GM12878 (cell line): ENCODE measurements around the gene TRRAP. TPM values are rescaled to one million over a fixed set of nuclear protein-coding genes. Genes with fewer than 3 reads are reported as not detected.
A peak's percentile ranks its signal among the peaks of the same experiment; 100 is the strongest.

Experiments
- ATAC-seq: fragments of 200-7000 bp; cut with Tn5 transposase; 3 replicates; pipeline ENCODE4 v1.9.1; 2020; ENCODE audit warnings: mild to moderate bottlenecking, moderate library complexity
- BruUV-seq: library from RNA; stranded (reverse); fragments of 400-500 nt; replicated peaks from 2 replicates; lab custom pipeline; 2021; lab: Mats Ljungman, UMichigan
- CTCF ChIA-PET: fragments of 300-600 bp; sonication (Branson Sonifier 250); formaldehyde crosslinking; extraction: SDS; loops from one replicate; lab custom pipeline; 2021; ENCODE audit warnings: inconsistent platforms; lab: Yijun Ruan, JAX
- POLR2A ChIA-PET: fragments of 350-600 bp; formaldehyde crosslinking; extraction: SDS; loops from one replicate; lab custom pipeline; 2021; ENCODE audit warnings: inconsistent platforms; lab: Charles Lee
- RAD21 ChIA-PET: fragments of 300-600 bp; sonication (Branson Sonifier 250); formaldehyde crosslinking; loops from one replicate; lab custom pipeline; 2023; ENCODE audit warnings: antibody characterized with exemption; ENCODE audit not compliant: unreplicated experiment; lab: Charles Lee
- SMC1A ChIA-PET: fragments of 300-600 bp; sonication (Branson Sonifier 250); formaldehyde crosslinking; loops from one replicate; lab custom pipeline; 2023; ENCODE audit not compliant: unreplicated experiment, uncharacterized antibody; lab: Charles Lee
- DNase-seq: peaks from one replicate; pipeline ENCODE4 v3.0.0-alpha.2; 2011; ENCODE audit warnings: low read depth, low spot score
- FAIRE-seq: peaks from 3 replicates; lab custom pipeline; 2011; peaks lifted over from hg19 to GRCh38; lab: Jason Lieb, UNC
- H2AFZ ChIP-seq: 2 replicates; pipeline ENCODE4 v1.6.0; 2011; ENCODE audit warnings: low read depth, low read length, control low read depth; ENCODE audit not compliant: control insufficient read depth
- H3K27ac ChIP-seq: 2 replicates; pipeline ENCODE4 v1.5.1; 2011; ENCODE audit warnings: control low read depth; ENCODE audit not compliant: control insufficient read depth, insufficient read depth
- H3K27me3 ChIP-seq, 2 experiments: replicated peaks in 1 of 2; 2 replicates each; pipeline versions ENCODE4 v1.6.0 to v1.6.1; 2011; ENCODE audit warnings: low read length in 1 of 2; ENCODE audit not compliant: control insufficient read depth in 2 of 2, insufficient read depth in 2 of 2
- H3K36me3 ChIP-seq, 2 experiments: 2 replicates each; pipeline ENCODE4 v1.5.1; 2011; ENCODE audit warnings: low read length in 1 of 2; ENCODE audit not compliant: control insufficient read depth in 2 of 2, insufficient read depth in 2 of 2
- H3K4me1 ChIP-seq: 2 replicates; pipeline ENCODE4 v1.6.1; 2011; ENCODE audit warnings: mild to moderate bottlenecking, low read length, moderate library complexity, mixed read lengths; ENCODE audit not compliant: control insufficient read depth, insufficient read depth
- H3K4me2 ChIP-seq: 2 replicates; pipeline ENCODE4 v1.6.0; 2011; ENCODE audit warnings: control low read depth; ENCODE audit not compliant: control insufficient read depth, insufficient read depth
- H3K4me3 ChIP-seq: fragments of 200-600 bp; sonication (generic); 2 replicates; pipeline ENCODE4 v1.5.1; 2016
- H3K79me2 ChIP-seq: 2 replicates; pipeline ENCODE4 v1.6.0; 2011; ENCODE audit warnings: low read length; ENCODE audit not compliant: control insufficient read depth, insufficient read depth
- H3K9ac ChIP-seq: 2 replicates; pipeline ENCODE4 v1.8.0; 2011; ENCODE audit warnings: low read length, control low read depth, mixed read lengths; ENCODE audit not compliant: control insufficient read depth, insufficient read depth
- H3K9me3 ChIP-seq: replicated peaks from 3 replicates; pipeline ENCODE4 v1.5.1; 2011; ENCODE audit warnings: mild to moderate bottlenecking, low read length; ENCODE audit not compliant: control insufficient read depth, insufficient read depth
- H4K20me1 ChIP-seq: 2 replicates; pipeline ENCODE4 v1.6.0; 2011; ENCODE audit not compliant: control insufficient read depth, insufficient read depth
- CEBPZ ChIP-seq: fragments of 150-350 bp; IDR thresholded peaks from 2 replicates; pipeline ENCODE4 v1.6.1; 2016; ENCODE audit warnings: low read depth, low read length
- CREM ChIP-seq: IDR thresholded peaks from 2 replicates; pipeline ENCODE4 v1.6.1; 2014; ENCODE audit warnings: antibody characterized with exemption, low read depth
- CUX1 ChIP-seq: IDR thresholded peaks from 2 replicates; pipeline ENCODE4 v1.6.1; 2012; ENCODE audit warnings: improper control_type of control experiment, low read depth, low read length; ENCODE audit not compliant: insufficient replicate concordance
- EGR1 ChIP-seq, 2 experiments: IDR thresholded peaks; 1 replicate in 1 of 2; 2 replicates in 1 of 2; pipeline ENCODE4 v1.6.1; 2011 to 2012; ENCODE audit warnings: low read depth in 2 of 2, low read length in 2 of 2, borderline replicate concordance in 1 of 2, mild to moderate bottlenecking in 1 of 2, moderate library complexity in 1 of 2
- JUNB ChIP-seq: IDR thresholded peaks from 2 replicates; pipeline ENCODE4 v1.6.1; 2016; ENCODE audit warnings: antibody characterized with exemption, mild to moderate bottlenecking
- MTA3 ChIP-seq: IDR thresholded peaks from 2 replicates; pipeline ENCODE4 v1.6.1; 2012; ENCODE audit warnings: low read length, inconsistent platforms, borderline replicate concordance
- NBN ChIP-seq: fragments of 450-650 bp; IDR thresholded peaks from 2 replicates; pipeline ENCODE4 v1.6.1; 2016
- RELA ChIP-seq: fragments of 450-650 bp; IDR thresholded peaks from 2 replicates; pipeline ENCODE4 v1.8.0; 2014; ENCODE audit warnings: borderline replicate concordance; ENCODE audit not compliant: partially characterized antibody
- RELB ChIP-seq: fragments of 450-650 bp; IDR thresholded peaks from 2 replicates; pipeline ENCODE4 v1.6.1; 2017; ENCODE audit warnings: low read depth, mild to moderate bottlenecking, moderate library complexity
- SMAD1 ChIP-seq: fragments of 450-650 bp; IDR thresholded peaks from 2 replicates; pipeline ENCODE4 v1.6.1; 2018; ENCODE audit warnings: mild to moderate bottlenecking, low read depth; ENCODE audit not compliant: partially characterized antibody
- SMAD5 ChIP-seq: IDR thresholded peaks from 2 replicates; pipeline ENCODE4 v1.6.1; 2016; ENCODE audit warnings: antibody characterized with exemption, low read depth
- ZBTB33 ChIP-seq: fragments of 450-650 bp; IDR thresholded peaks from 2 replicates; pipeline ENCODE4 v1.6.1; 2017; ENCODE audit warnings: mild to moderate bottlenecking
- ZNF24 ChIP-seq: fragments of 450-650 bp; IDR thresholded peaks from 2 replicates; pipeline ENCODE4 v1.6.1; 2017; ENCODE audit warnings: antibody characterized with exemption, mild to moderate bottlenecking
- WGBS: methylation state at CpG from one replicate; pipeline ENCODE4 v1.1.6; 2016; ENCODE audit warnings: low lambda C conversion rate; ENCODE audit not compliant: insufficient replicate concordance, insufficient coverage; ENCODE audit errors: missing lambda C conversion rate; 5-methylcytosine and 5-hydroxymethylcytosine counted together
- in situ Hi-C: fragments of 300-500 bp; cut with MboI; formaldehyde crosslinking; loops from 9 replicates; pipeline ENCODE4 v1.14.3; 2018; ENCODE audit warnings: mixed read lengths
- intact Hi-C: fragments of 100-400 bp; cut with micrococcal nuclease; formaldehyde crosslinking; loops from one replicate; pipeline ENCODE4 v1.14.2; 2022; ENCODE audit not compliant: unreplicated experiment
- polyA plus RNA-seq, 11 experiments: library from polyadenylated mRNA; depleted of rRNA in 4 of 11; unstranded in 6 of 11; stranded (reverse) in 5 of 11; fragments of >200 nt; fragmentation: Nextera tagmentation in 4 of 11; fragmentation: Illumina TruSeq in 1 of 11; extraction: Ambion mirVana in 4 of 11; extraction: Trizol in 1 of 11; gene quantifications; 1 replicate in 1 of 11; 2 replicates in 10 of 11; pipeline versions ENCODE4 v1.2.1 to v1.2.3, GENCODE V29; 2011 to 2016; ENCODE audit warnings: inconsistent platforms in 2 of 11, missing spikeins in 2 of 11, low read depth in 1 of 11
- total RNA-seq, 4 experiments: library from RNA; depleted of rRNA in 3 of 4; stranded (reverse); fragments of >200 nt in 3 of 4; fragmentation: Illumina TruSeq in 1 of 4; extraction: Trizol in 1 of 4; gene quantifications; 2 replicates each; pipeline versions ENCODE4 v1.2.1 to v1.2.3, GENCODE V29; 2013 to 2021

Gene TRRAP
- total and polyA plus RNA-seq, 10 of the 15 experiments (the other 5 are each of a cell fraction or from before 2014, with no cell fraction given): 1.1 to 39.3 (median 8.5) TPM

- H3K27ac ChIP-seq: no peak overlapping the region
- H3K36me3 ChIP-seq: peaks cover 15 to 53% of the 10 kb centered on the region in 2 experiments
- H3K4me3 ChIP-seq: no peak overlapping the region
- H4K20me1 ChIP-seq: no peaks in the 10 kb centered on the region
- SMC1A ChIA-PET: interaction anchor here (0.6 kb wide), 1 partner anchor 613 kb away, joined by 3 read pairs; no protein-coding TSS in a partner anchor
- 99% methylated on average over 7 of the region's 7 CpGs for WGBS
- CTCF ChIA-PET: interaction anchor here (0.6 kb wide), 1 partner anchor 17 kb away, joined by 4 read pairs; no protein-coding TSS in a partner anchor
- POLR2A ChIA-PET: no interaction called here
- no peaks in the 10 kb centered on the region for H3K9me3 ChIP-seq
- H3K4me2 ChIP-seq: no peak overlapping the region
- no peak overlapping the region for H3K9ac ChIP-seq
- H3K79me2 ChIP-seq: no peaks in the 10 kb centered on the region
- H3K27me3 ChIP-seq: no peaks in the 10 kb centered on the region
- intact Hi-C loops: no loop called here
- ATAC-seq (no peak), FAIRE-seq (no peak), DNase-seq (no peak)
- in situ Hi-C loops: no loop called here
- H3K4me1 ChIP-seq: no peaks in the 10 kb centered on the region
- H2AFZ ChIP-seq: no peak overlapping the region
- TSS peak; percentile 26 for BruUV-seq
- RAD21 ChIA-PET: no interaction called here
- no peak for TF ChIP-seq RELA
- no peak for TF ChIP-seq CEBPZ
- no peak for TF ChIP-seq ZBTB33
- TF ChIP-seq MTA3: no peak
- no peak for TF ChIP-seq CUX1
- TF ChIP-seq ZNF24: no peak
- TF ChIP-seq SMAD5: no peak
- TF ChIP-seq RELB: no peak
- TF ChIP-seq SMAD1: no peak
- no peak for TF ChIP-seq CREM
- no peak for TF ChIP-seq JUNB
- no peak for TF ChIP-seq EGR1 (IDR thresholded peaks at IDR 0.05; ENCODE audit: borderline replicate concordance in 1 of 2, low read depth in 2 of 2, low read length in 2 of 2)
- no peak for TF ChIP-seq NBN
Measured at GRCh38 chr7:98899816-98900215, 21.5 kb downstream of the TRRAP start.
